Heart left ventricle (tissue), 13 donors: Measurements from ENCODE around the gene LHB.

Source experiments
- POLR2A ChIP-seq, 2 donors: fragments of 450-650 bp; IDR thresholded peaks; one replicate each; pipeline ENCODE4 v1.6.1; 2017; ENCODE audit warnings: antibody characterized with exemption in 2 of 2, mild to moderate bottlenecking in 2 of 2, moderate library complexity in 2 of 2
- TF ChIP-seq, protein P1 (sequence below), 12 donors: fragments of 200-600 bp; sonication (generic) in 4 of 12; IDR thresholded peaks; one replicate each; pipeline versions ENCODE4 v1.5.0 to v1.8.0; 2018 to 2022; ENCODE audit warnings: antibody characterized with exemption in 12 of 12, mild to moderate bottlenecking in 5 of 12
- donor health status: ischemic (EF 13 %, LVEDD 7.1; RV severe dilation, severe dysfunction).
- donor health status: DM: no; HTN: yes; CAD: no.
- donor health status: DM: no; HTN: no; CAD: no.
- donor health status: ischemic (EF 25% LVEDD 6.9; RV normal size, moderate dysfunction).
- donor health status: ischemic (EF 25% LVEDD 5.7; RV mildly dilated, moderate dysfunction).
- donor health status: ischemic (EF 35%, LVEDD 5.7; RV mildly dilated, moderate dysfunction).
- donor health status: nonischemic (EF 11% LVEDD 7.7; RV severe dilation, severe dysfunction).
- donor health status: DM: yes; HTN: yes; CAD: no.
- donor health status: PGD.
- donor health status: ischemic (EF 29% LVEDD 5.4; RV normal size, mild dysfunction).
- donor health status: nonischemic (EF 23%, LVEDD 6.1; RV moderate dilation, normal function).

DNA sequence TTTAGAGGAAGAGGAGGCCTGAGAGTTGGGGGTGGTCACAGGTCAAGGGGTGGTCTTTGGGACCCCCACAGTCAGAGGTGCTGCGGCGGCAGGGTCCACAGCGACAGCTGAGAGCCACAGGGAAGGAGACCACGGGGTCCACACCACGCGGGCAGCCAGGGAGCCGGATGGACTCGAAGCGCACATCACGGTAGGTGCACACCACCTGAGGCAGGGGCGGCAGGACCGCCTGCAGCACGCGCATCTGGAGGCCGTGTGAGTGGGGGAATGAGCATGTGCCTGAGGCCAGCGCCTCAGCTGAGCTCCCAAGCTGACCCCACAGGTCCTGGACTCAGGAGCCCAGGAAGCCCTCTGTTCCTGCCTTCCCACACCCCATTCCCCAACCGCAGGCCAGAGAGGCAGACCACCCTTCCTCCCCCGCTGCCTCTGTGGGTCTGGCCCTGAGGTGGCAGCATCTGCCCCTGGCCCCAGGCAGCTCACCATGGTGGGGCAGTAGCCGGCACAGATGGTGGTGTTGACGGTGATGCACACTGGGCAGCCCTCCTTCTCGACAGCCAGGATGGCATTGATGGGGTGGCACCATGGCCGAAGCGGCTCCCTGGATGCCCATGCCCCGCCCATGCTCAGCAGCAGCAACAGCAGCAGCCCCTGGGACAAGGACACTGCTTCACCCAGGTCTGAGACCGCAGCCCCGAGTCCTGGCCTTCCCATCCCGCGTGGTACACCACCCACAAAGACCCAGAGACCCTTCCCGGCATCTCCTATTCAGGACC lies 638 bp downstream of the LHB start:
- TF ChIP-seq, protein P1, sequence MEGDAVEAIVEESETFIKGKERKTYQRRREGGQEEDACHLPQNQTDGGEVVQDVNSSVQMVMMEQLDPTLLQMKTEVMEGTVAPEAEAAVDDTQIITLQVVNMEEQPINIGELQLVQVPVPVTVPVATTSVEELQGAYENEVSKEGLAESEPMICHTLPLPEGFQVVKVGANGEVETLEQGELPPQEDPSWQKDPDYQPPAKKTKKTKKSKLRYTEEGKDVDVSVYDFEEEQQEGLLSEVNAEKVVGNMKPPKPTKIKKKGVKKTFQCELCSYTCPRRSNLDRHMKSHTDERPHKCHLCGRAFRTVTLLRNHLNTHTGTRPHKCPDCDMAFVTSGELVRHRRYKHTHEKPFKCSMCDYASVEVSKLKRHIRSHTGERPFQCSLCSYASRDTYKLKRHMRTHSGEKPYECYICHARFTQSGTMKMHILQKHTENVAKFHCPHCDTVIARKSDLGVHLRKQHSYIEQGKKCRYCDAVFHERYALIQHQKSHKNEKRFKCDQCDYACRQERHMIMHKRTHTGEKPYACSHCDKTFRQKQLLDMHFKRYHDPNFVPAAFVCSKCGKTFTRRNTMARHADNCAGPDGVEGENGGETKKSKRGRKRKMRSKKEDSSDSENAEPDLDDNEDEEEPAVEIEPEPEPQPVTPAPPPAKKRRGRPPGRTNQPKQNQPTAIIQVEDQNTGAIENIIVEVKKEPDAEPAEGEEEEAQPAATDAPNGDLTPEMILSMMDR (IDR thresholded peaks at IDR 0.05) = no peak
- no peak for TF ChIP-seq POLR2A (IDR thresholded peaks at IDR 0.05)
